Measurements from ENCODE around the gene MINDY4.

Gene MINDY4

DNA sequence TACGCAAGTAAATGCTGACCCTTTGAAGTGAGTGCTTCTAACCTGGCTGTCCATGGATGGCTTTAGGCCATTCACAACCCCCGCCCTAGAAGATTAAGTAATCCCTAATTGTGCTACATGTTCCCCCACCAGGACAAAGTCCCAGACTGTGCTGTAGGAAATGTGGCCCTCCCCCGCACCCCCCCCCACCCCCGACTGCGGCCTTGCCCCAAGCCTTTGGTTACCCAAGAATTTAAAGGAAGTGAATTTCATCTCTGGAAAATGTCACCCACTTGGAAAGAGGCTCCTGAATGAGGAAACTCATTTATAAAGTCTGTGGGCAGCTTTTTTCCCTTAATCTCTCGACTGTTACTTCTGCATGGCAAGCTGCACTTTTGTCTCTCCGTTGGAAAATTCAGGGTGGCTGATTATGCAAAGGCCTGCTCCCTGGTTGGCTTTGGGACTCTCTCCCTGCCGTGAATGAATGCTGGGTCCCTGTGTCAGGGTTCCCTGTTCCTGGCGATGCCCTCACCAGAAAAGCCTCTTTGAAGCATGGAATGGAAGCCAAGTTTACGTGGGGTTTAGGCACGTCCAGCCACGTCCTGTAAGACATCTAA is 109.0 kb downstream of the MINDY4 start:
- no peak for DNase-seq (ENCODE audit: low read depth)

DNA sequence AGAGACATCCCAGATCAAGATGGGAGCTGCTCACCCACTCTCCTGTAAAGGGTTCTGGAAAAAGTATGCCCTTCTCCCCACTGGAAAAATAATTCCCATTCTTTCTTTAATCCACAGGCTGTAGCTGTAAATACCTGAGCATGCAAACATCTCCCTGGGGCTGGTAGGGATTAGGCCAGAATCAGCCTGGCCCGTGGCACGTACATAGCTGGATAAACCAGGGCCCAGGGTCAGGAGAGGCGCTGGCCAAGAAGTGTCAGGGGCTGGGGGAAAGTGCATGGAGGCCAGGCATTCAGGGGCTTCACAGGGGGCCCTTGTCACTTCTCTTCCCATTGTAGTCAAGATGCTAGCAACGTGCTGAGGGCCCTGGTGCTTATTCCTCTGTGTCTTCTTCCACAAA is 109.7 kb downstream of the MINDY4 start:
- no peak for DNase-seq (ENCODE audit: low read depth)

DNA sequence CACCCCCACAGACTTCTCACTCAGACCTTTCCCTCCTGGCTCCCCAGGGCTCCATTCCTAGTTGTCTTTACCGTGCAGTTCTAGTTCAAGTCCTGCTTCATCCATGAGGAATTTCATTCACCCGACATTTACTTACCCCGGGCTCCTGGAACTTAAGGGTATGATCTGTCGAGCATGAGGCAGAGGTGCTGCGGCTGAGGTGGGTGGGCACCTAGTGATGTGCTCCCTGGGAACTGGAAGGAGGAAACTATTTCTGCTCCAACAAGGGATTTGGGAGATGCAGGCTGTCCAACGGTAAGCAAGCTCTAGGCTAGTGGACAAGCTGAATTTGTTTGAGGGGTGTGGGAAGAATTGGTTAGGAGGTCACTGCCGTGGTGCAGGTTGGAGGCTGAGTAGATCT is 110.2 kb downstream of the MINDY4 start:
- DNase-seq (ENCODE audit: low read depth) = no peak

- DNase-seq (ENCODE audit: low read depth) = no peak
Observed at GRCh38 chr7:30884881-30885280, 113.7 kb downstream of the MINDY4 start.

DNA sequence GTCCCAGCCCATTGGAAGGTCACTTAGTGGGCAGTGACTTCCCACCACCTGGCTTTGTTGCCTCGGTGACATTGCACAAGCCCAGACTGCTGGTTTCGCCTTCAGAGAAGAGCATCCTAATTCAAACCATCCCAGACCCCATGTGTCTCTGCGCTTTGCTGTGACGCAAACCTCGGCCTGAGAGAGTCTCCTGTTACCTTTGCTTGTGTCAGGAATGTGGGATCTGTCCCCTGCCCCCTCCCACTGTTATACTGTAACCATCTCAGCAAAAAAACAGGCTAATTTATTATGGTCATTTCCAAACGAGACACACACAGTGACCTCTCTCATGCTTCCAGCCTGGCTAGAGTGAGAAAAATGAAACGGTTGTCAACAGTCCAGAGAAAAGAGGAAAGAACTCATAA is 115.4 kb downstream of the MINDY4 start:
- DNase-seq (ENCODE audit: low read depth) = no peak

DNA sequence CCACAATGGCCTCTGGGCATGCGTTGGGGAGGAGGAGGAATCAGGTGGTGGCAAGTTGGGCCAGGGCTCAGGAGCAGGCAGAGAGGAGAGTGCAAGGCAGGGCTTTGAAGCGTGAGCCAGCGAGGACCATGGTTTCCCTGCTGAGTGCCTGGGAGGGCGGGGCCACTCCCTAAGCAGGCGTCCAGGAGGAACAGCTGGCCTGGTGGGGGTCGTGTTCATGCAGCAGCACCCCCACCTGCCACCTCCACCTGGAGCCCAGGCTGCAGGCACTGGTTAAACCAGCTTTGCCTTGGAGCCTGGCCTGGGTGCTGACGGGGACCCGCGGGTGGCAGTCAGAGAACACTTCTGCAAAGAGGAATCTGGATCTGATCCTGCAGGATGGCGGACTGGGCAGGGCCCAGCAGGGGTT is 116.3 kb downstream of the MINDY4 start:
- no peak for DNase-seq (ENCODE audit: low read depth)

GRCh38 chr7:30888747-30889146 is 117.5 kb downstream of the MINDY4 start:
- no peak for DNase-seq (ENCODE audit: low read depth)

- no peak for DNase-seq (ENCODE audit: low read depth)
Observed at GRCh38 chr7:30890226-30890625, 119.0 kb downstream of the MINDY4 start.

DNA sequence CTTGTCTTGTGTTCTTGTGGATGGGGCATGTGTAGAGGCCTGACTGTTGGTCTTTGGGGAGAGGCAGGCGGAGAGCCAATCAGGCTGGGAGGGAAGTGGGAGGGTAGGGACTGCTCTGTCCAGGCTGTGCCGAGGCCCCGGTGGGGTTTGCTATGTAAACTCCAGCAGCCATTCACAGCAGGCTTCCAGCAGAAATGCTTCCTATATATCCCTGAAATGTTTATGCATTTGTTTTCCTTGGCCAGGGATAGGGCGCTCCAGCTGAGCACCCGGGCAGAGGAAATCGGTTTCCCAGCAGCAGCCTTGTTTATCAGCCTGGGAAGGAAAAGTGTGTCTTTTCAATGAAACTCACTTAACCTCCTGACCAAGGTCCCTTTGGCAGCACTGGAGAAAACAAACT is 122.1 kb downstream of the MINDY4 start:
- no peak for DNase-seq (ENCODE audit: low read depth)

- no peak for DNase-seq (ENCODE audit: low read depth)
Observed at GRCh38 chr7:30894009-30894408, 122.8 kb downstream of the MINDY4 start.

DNA sequence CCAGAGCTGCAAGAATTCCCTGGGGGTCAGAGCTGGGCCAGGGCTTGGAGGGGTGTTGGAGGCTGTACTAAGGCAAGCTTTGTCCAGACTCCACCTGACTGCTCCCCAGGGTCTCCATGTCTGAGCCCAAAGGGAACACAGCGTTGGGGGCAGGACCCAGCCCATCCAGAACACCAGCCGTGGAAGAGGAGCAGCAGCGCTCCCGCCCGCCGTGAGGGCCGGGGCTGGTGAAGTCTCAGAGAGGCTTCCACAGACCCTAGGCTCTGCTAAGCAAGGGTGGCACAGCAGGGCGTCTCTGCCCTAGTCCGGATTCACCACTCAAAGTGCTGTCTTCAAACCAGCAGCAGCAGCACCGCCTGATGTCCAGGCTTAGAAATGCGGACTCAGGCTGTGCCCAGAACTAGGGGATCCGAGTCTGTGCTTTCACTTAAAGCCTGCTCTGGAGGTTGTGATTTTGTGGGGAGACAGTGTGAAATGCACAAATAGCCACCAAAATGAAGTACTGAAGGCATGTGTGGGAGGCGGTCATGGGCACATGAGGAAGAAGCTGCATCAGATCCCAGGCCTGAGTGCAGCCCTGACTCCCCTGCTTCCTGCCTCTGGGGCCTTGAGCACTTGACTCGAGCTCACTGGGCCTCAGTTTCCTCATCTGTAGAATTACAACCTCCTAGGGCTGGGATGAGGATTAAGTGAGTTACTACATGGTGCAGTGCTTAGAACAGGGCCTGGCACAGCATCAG is 123.8 kb downstream of the MINDY4 start:
- DNase-seq (ENCODE audit: low read depth) = no peak

- no peak for DNase-seq (ENCODE audit: low read depth)
Observed at GRCh38 chr7:30896036-30896435, 124.8 kb downstream of the MINDY4 start.

- no peak for DNase-seq (ENCODE audit: low read depth)
Observed at GRCh38 chr7:30896783-30897637, 125.8 kb downstream of the MINDY4 start.

DNA sequence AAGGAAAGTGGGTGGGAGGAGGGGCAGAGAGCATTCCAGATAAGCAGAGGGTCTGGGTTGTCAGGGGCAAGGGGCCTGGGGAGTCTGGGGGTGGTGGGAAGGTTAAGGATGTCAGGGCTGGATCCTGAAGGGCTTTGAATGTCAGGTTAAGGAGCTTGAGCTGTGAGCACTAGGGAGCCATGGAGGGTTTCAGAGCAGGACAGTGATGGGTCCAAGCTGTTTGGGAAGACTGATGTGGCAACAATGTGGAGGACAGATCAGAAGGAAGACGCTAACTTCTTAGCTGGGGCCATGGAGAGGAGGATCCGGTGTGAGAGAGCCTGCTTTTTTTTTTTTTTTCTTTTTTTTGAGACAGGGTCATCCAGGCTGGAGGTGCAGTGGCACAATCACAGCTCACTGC is 126.6 kb downstream of the MINDY4 start:
- no peak for DNase-seq (ENCODE audit: low read depth)

GRCh38 chr7:30898411-30898810 is 127.2 kb downstream of the MINDY4 start:
- DNase-seq (ENCODE audit: low read depth) = no peak

DNA sequence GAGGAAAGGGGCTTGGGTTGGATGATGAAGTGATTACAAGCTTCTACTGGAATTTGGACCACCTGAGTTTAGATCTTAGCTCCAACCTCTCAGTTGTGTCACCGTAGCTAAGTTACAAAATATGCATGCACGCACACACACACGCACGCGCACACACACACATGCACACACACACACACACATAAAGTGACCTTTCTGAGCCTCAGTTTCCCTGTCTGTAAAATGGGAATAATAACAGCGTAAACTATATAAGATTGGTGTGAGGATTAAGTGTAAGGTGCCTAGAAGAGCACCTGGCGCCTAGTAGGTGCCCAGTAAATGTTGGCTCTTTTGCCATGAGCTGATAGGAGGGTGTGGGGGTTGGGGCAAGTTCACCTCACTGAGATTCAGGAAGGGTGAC is 127.8 kb downstream of the MINDY4 start:
- DNase-seq (ENCODE audit: low read depth) = no peak

- DNase-seq (ENCODE audit: low read depth) = no peak
Observed at GRCh38 chr7:30899630-30900029, 128.4 kb downstream of the MINDY4 start.

DNA sequence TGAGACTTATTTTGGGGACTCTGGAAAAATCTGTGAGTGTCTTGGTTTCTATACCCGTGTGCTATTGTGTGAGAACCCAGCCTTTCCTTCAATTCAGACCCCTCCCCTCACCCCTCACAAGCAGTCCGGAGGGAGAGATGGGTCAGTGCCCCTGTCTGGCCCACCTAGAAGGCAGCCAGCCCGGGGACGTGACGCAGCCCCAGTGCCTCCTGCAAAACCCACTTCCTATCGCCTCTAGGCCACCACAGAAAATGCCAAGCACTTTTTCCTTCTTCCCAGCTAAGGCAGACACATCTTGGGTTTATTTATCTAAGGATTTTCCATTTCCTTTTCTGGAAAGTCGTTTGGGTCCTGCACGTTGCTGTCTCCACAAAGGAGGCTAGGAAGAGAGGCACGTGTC is 128.8 kb downstream of the MINDY4 start:
- no peak for DNase-seq (ENCODE audit: low read depth)

- DNase-seq (ENCODE audit: low read depth) = no peak
Observed at GRCh38 chr7:30900803-30901362, 129.7 kb downstream of the MINDY4 start.

DNA sequence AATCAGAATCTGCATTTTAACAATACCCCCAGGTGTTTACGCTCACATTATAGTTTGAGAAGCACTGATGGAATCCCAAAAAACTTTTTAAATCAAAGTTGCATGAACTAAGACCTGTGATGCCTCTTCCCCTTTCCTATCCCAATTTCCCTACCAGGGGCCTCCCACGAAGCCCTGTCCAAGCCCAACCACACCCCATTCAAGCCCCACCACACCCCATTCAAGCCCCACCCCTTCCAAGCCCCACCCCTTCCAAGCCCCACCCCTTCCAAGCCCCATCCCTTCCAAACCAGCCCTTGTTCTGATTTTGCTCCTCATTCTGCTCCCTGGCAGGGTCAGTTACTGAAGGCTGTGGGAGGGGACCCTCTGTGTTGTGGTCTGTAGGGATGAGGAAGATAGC is 130.6 kb downstream of the MINDY4 start:
- no peak for DNase-seq (ENCODE audit: low read depth)

GRCh38 chr7:30902466-30902865 is 131.2 kb downstream of the MINDY4 start:
- no peak for DNase-seq (ENCODE audit: low read depth)

DNA sequence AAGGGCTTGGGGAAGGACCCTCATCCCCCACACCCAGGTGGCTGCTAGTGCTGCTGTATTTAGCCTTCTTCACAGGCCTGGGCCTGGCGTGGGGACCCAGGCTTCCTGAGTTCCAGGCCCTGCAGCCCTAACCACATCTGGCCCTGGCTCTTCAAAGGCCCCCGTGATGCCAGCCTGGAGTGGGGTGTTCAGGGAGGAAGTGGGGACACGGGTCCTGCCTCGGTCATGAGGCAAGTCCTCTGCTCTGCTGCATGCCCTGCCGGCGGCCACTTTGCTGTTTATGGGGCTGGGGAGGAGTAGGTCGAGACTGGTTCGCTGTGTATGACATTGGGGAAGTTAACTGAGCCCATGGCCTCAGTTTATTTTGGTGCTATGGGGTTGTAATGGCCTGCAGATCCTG is 131.9 kb downstream of the MINDY4 start:
- DNase-seq (ENCODE audit: low read depth) = no peak

GRCh38 chr7:30904561-30904960 is 133.3 kb downstream of the MINDY4 start:
- DNase-seq (ENCODE audit: low read depth) = no peak
